Activated CD4-positive, alpha-beta memory T cell treated with anti-CD3 and anti-CD28 coated beads for 36 hours (primary cell): ENCODE data around the gene TMEM217. TPM values are rescaled to one million over a fixed set of nuclear protein-coding genes. Genes with fewer than 3 reads are reported as not detected.

Experiments
- total RNA-seq, 2 experiments: library from RNA; stranded (reverse); gene quantifications; one replicate each; pipeline ENCODE4 v1.2.3, GENCODE V29; 2021

Gene TMEM217
- total RNA-seq, 2 experiments from 2014 or later, result 2.2 to 3.3 TPM

Other genes with a start within 250 kb of the TMEM217 start
- gene PIM1, start 88.0 kb downstream of the TMEM217 start, total RNA-seq, result 100 to 1,000 TPM; 204 TPM
- gene TBC1D22B, start 372 bp downstream of the TMEM217 start, total RNA-seq, result 10 to 100 TPM; 14.4 to 15.7 TPM
- 10 to 100 TPM; 24.3 to 25.6 TPM for gene RNF8, start 95.8 kb upstream of the TMEM217 start, total RNA-seq
- 10 to 100 TPM; 69.2 to 70.1 TPM for gene CMTR1, start 175.1 kb upstream of the TMEM217 start, total RNA-seq
- 10 to 100 TPM; 60.4 to 65.2 TPM for gene CCDC167, start 241.7 kb upstream of the TMEM217 start, total RNA-seq